ENCODE results near the gene GBX2.

DNA sequence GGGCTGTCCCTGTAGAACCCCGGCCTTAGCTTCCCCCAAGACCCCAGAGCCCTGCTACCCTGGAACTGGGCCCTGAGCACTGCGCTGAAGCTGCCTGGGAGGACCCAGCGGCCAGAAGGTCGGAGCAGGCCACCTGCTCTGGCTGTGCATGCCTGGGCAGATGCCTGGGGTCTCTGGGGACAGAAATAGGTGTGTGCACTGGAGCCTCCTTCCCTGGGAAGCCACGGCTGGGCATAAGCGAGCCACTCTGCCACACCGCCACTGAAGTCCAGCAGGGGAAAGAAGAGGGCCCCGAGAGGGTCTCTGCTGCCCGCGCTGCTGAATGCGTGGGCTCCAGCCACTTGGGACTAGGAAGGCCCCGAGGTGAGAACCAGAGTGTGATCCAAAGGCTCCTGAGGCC, 6.7 kb downstream of the GBX2 start:
- TF ChIP-seq, protein P1, sequence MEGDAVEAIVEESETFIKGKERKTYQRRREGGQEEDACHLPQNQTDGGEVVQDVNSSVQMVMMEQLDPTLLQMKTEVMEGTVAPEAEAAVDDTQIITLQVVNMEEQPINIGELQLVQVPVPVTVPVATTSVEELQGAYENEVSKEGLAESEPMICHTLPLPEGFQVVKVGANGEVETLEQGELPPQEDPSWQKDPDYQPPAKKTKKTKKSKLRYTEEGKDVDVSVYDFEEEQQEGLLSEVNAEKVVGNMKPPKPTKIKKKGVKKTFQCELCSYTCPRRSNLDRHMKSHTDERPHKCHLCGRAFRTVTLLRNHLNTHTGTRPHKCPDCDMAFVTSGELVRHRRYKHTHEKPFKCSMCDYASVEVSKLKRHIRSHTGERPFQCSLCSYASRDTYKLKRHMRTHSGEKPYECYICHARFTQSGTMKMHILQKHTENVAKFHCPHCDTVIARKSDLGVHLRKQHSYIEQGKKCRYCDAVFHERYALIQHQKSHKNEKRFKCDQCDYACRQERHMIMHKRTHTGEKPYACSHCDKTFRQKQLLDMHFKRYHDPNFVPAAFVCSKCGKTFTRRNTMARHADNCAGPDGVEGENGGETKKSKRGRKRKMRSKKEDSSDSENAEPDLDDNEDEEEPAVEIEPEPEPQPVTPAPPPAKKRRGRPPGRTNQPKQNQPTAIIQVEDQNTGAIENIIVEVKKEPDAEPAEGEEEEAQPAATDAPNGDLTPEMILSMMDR (IDR thresholded peaks at IDR 0.05): no peak
- TF ChIP-seq, protein P2, sequence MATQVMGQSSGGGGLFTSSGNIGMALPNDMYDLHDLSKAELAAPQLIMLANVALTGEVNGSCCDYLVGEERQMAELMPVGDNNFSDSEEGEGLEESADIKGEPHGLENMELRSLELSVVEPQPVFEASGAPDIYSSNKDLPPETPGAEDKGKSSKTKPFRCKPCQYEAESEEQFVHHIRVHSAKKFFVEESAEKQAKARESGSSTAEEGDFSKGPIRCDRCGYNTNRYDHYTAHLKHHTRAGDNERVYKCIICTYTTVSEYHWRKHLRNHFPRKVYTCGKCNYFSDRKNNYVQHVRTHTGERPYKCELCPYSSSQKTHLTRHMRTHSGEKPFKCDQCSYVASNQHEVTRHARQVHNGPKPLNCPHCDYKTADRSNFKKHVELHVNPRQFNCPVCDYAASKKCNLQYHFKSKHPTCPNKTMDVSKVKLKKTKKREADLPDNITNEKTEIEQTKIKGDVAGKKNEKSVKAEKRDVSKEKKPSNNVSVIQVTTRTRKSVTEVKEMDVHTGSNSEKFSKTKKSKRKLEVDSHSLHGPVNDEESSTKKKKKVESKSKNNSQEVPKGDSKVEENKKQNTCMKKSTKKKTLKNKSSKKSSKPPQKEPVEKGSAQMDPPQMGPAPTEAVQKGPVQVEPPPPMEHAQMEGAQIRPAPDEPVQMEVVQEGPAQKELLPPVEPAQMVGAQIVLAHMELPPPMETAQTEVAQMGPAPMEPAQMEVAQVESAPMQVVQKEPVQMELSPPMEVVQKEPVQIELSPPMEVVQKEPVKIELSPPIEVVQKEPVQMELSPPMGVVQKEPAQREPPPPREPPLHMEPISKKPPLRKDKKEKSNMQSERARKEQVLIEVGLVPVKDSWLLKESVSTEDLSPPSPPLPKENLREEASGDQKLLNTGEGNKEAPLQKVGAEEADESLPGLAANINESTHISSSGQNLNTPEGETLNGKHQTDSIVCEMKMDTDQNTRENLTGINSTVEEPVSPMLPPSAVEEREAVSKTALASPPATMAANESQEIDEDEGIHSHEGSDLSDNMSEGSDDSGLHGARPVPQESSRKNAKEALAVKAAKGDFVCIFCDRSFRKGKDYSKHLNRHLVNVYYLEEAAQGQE (IDR thresholded peaks at IDR 0.05; ENCODE audit: insufficient read depth in 1 of 2, low read depth in 2 of 2, low read length in 1 of 2): no peak

All from Panc1 (cell line).